NT2/D1 (cell line): Measurements from ENCODE around the gene UNC93A.
A peak's percentile ranks its signal among the peaks of the same experiment; 100 is the strongest.
"Not testable (repeated sequence)": the region's sequence is repeated elsewhere in the genome, so short reads cannot be mapped to it uniquely, and the experiment has no call there.

Experiments
- DNase-seq: peaks from one replicate; pipeline ENCODE4 v3.0.0-alpha.2; 2011; ENCODE audit warnings: low read depth, low spot score
- H3K27me3 ChIP-seq: 2 replicates; pipeline ENCODE4 v1.6.0; 2011; ENCODE audit warnings: mild to moderate bottlenecking; ENCODE audit not compliant: insufficient read length, insufficient read depth
- H3K36me3 ChIP-seq: 2 replicates; pipeline ENCODE4 v1.6.1; 2011; ENCODE audit warnings: mild to moderate bottlenecking, low read length, mixed read lengths; ENCODE audit not compliant: insufficient read depth, insufficient read length
- H3K4me1 ChIP-seq: 2 replicates; pipeline ENCODE4 v1.5.1; 2011; ENCODE audit not compliant: insufficient read depth, insufficient read length
- H3K4me3 ChIP-seq: 2 replicates; pipeline ENCODE4 v1.5.1; 2011; ENCODE audit warnings: low read depth; ENCODE audit not compliant: insufficient read length
- H3K9ac ChIP-seq: 2 replicates; pipeline ENCODE4 v1.6.0; 2011; ENCODE audit warnings: low read depth; ENCODE audit not compliant: insufficient read length
- H3K9me3 ChIP-seq: 2 replicates; pipeline ENCODE4 v1.5.1; 2011; ENCODE audit warnings: mild to moderate bottlenecking, low read length; ENCODE audit not compliant: insufficient read depth
- SUZ12 ChIP-seq: IDR thresholded peaks from 2 replicates; pipeline ENCODE4 v1.6.1; 2011; ENCODE audit not compliant: insufficient read length, insufficient read depth; ENCODE audit errors: extremely low read depth
- YY1 ChIP-seq: IDR thresholded peaks from 2 replicates; pipeline ENCODE4 v1.6.1; 2011; ENCODE audit not compliant: insufficient read length, insufficient read depth
- ZNF274 ChIP-seq: IDR thresholded peaks from 2 replicates; pipeline ENCODE4 v1.6.1; 2011; ENCODE audit warnings: mild to moderate bottlenecking, low read depth, low read length

UNC93A gene

DNA sequence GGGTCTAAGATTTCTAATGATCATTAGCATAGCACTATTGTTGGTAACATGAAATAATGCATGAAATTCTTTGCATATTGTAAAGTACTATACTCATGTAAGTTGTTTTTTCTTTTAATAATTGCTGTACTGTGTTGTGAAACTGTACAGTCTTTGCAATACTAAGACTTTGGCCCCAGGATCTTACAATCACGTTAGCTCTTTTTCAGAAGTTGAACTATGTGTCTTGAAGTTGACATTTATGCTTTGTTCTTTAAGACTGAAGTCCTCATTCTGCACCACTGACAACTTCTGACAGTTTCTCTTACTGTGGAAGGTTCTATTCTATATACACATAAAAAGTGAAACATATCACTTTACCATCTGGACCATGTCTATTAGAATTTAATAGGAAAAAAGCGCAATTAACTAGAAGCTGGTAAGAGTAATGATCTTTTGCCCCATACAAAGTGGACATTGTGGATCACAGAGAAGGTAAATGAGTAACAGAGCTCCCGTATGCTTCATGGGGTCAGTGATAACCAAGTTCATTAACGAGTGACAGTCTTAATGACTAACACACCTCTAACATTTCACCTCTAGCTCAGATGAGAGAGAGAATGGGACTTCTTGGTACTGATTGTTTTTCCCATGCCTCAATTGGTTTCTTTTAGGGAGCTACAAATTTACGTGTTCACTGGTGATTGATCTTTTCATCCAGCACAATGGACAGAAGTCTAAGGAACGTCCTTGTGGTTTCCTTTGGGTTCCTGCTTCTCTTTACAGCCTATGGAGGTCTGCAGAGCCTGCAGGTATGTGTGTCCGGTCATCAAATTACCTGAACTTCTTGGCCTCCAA lies at the start of gene UNC93A:
TSS of gene UNC93A (plus strand) at position 530 of the 837 bp plus-strand sequence. CDS start at position 705, 175 bp downstream.
- no peak within 1 kb of the TSS for H3K9ac ChIP-seq
- no peaks in the 10 kb centered on the region for H3K27me3 ChIP-seq
- DNase-seq, result no peak
- peaks cover 3% of the 10 kb centered on the region for H3K4me1 ChIP-seq
- TF ChIP-seq YY1 (no peak), ZNF274 (no peak), SUZ12 (no peak)
- H3K9me3 ChIP-seq, result no peaks in the 10 kb centered on the region
- H3K4me3 ChIP-seq, result no peak within 1 kb of the TSS
- H3K36me3 ChIP-seq, result no peaks in the 10 kb centered on the region

DNA sequence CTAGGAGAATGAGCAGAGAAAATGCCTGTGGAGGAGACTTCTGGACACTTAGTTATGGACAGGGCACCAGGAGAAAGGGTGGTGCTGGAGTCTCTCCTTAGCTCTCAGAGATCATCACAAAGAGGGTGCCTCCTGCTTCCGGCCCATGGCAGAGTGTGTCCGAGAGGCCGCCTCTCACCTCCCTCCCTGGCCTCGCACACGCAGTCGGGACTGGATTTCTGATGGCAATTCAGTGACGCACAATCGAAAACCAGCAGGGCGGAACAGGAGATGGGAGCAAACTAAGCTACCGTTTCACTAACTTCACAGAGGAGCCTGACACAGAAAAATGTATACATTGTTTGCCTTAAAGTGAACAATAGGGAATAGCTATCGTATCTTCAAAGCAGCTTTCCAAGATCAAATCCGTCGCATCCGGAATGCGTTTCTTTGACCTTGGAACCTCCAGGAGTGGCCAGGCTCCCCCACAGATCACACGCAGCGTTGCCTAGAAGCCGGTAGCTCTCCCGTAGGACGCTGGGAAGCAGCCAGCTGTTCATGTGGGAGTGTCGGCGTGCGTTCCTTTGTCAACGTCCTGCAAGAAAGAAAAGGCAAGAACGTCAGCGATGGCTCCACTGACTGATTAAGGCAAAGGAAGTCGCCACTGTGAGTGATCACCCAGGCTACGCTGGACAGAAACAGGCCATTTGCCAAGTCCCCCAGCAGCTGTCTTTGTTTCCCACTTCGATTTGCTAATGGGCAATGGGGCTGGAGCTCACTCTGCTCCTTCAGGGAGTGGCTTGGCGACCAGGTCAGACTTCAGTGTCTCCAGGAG lies 49.6 kb upstream of the UNC93A start:
- H3K9me3 ChIP-seq, H3K27me3 ChIP-seq, DNase-seq, H3K4me3 ChIP-seq, H3K9ac ChIP-seq: not testable (repeated sequence)
- peaks cover 22% of the 10 kb centered on the region for H3K4me1 ChIP-seq
- H3K36me3 ChIP-seq, result peaks cover 16% of the 10 kb centered on the region

DNA sequence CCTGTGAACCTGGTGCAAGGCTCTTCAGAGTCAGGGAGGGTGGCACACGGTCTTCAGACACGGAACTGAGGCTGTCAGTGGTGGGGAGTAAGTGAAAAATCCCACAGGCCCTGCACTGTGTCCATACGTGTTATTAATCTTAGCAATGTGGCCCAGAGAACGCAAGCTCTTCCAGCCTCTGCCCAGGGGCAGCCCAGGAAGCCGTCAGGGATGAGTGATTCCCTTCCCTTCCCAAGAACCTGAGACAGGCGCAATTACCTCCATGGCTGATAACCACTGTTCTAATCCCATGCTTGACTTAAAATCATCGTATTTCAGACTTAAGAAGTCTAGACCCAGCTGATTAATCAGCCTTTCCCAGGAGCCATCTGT lies 49.0 kb upstream of the UNC93A start:
- not testable (repeated sequence) for H3K9me3 ChIP-seq, H3K4me3 ChIP-seq, DNase-seq, H3K27me3 ChIP-seq, H3K9ac ChIP-seq
- Histone ChIP-seq H3K36me3 (peaks cover 16% of the 10 kb centered on the region), H3K4me1 (peaks cover 22% of the 10 kb centered on the region)

DNA sequence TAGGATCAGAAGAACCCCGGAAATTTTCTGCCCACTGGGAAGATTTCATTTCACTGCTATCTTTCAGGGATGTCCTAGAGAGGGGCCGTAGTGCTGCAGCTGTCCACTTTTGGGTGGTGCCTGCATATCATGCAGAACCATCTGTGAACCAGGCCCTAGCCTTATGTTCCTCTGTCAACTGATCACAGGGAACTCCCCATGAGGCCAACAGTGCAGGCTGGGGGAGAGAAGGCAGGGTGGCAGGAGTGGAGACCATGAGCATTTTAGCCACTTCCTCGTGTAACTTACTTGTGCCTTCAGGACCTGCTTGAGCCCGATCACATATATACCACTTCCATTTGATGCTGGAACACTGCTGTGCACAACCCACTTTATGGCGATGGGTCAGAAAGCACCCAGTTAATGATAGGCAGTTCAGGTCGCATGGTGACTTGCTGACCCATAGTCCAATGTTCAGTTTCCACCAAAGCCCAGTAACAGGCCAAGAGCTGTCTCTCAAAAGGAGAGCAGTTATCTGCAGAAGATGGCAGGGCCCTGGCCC lies 48.5 kb upstream of the UNC93A start:
- H3K27me3 ChIP-seq, DNase-seq, H3K4me3 ChIP-seq, H3K9ac ChIP-seq, H3K9me3 ChIP-seq: not testable (repeated sequence)
- H3K36me3 ChIP-seq, result peaks cover 16% of the 10 kb centered on the region
- H3K4me1 ChIP-seq, result peaks cover 20% of the 10 kb centered on the region

DNA sequence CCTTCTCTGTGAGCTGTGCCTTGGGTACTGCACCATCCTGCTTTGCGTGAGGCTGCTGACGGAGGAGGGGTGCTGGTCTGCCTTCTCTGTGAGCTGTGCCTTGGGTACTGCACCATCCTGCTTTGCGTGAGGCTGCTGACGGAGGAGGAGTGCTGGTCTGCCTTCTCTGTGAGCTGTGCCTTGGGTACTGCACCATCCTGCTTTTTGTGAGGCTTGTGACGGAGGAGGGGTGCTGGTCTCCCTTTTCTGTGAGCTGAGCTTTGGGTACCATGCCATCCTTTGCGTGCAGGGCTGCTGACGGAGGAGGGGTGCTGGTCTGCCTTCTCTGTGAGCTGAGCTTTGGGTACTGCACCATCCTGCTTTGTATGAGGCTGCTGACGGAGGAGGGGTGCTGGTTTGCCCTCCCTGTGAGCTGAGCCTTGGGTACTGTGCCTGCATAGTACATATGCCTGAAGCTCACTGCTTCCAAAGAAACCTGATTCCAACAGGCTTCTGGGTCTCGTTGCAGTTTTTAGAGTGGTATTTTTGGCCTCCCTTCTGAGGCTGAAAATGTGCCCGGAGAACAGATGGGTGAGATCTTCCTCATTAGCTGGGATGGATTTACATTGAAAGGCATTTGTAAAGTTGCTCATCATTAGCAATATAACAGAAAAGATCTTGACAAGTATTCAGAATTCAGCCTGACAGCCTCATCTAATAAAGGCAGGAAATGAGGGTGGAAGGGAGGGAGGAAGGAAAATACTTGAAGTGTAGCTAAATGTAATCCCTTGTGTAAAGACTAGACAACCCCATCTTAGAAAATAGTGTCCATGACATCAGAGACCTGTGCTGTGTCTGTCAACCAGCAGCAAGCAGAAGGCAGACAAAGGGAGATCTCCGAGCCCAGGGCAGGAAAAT lies 46.8 kb upstream of the UNC93A start:
- H3K27me3 ChIP-seq, result no peaks in the 10 kb centered on the region
- peaks cover 12% of the 10 kb centered on the region for H3K4me1 ChIP-seq
- H3K9ac ChIP-seq, result peak overlapping the region; percentile 71
- H3K36me3 ChIP-seq, result peaks cover 5% of the 10 kb centered on the region
- TF ChIP-seq ZNF274, result no peak
- TF ChIP-seq YY1, result no peak
- no peak for TF ChIP-seq SUZ12
- DNase-seq, result no peak
- H3K9me3 ChIP-seq, result no peaks in the 10 kb centered on the region
- no peak overlapping the region for H3K4me3 ChIP-seq

DNA sequence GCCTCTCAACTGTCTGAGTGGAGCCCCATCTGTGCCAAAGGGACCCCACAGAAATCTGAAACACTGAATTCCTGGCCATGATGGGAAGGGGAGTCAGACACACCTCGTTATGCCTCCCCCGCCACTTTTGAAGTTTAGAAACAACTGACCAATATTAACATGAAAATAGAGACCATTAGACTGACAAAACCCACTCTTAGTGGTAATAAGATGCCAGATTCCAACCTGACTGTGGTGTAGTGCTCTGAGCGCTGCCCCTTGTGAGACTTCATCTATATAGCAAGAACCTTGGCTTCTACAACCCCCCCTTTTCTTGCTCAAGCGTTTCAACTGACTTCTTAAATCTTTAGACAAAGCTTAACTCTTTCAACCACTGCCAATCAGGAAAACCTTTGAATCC lies 46.1 kb upstream of the UNC93A start:
- H3K4me3 ChIP-seq, result no peak overlapping the region
- no peaks in the 10 kb centered on the region for H3K27me3 ChIP-seq
- no peaks in the 10 kb centered on the region for H3K9me3 ChIP-seq
- H3K4me1 ChIP-seq, result peaks cover 10% of the 10 kb centered on the region
- peak; percentile 76 for DNase-seq
- TF ChIP-seq ZNF274 (no peak), YY1 (no peak), SUZ12 (no peak)
- H3K9ac ChIP-seq, result no peak overlapping the region
- peaks cover 5% of the 10 kb centered on the region for H3K36me3 ChIP-seq

DNA sequence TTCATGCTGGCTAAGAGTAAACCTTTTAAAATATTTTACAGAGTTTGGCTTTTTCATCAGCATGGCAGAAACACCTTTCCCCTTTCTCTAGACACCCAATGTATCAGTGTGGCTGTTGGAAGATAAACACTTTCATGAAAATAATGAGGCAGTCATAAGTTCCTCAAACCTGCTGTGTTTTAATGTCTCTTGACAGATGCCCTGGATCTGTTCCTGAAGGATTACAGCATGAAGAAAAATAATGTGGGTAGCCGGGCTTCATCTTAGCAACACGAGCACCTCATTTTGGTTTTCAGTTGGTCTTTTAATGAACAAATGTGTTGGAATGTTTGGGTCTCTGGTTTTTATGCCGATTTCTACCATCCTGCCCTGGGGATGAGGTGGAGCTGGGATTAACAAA lies 45.5 kb upstream of the UNC93A start:
- Histone ChIP-seq H3K9ac (peak overlapping the region; percentile 32), H3K36me3 (peaks cover 5% of the 10 kb centered on the region), H3K9me3 (no peaks in the 10 kb centered on the region), H3K27me3 (no peaks in the 10 kb centered on the region), H3K4me1 (peaks cover 10% of the 10 kb centered on the region), H3K4me3 (no peak overlapping the region)
- no peak for DNase-seq
- TF ChIP-seq SUZ12 (no peak), YY1 (no peak), ZNF274 (no peak)
